ENCODE measurements around the gene TRPM3. TPM values are rescaled to one million over a fixed set of nuclear protein-coding genes. Genes with fewer than 3 reads are reported as not detected.

The TRPM3 gene
- total RNA-seq, 4 donors from 2014 or later, result 5.2 to 8.1 (median 7.3) TPM

DNA sequence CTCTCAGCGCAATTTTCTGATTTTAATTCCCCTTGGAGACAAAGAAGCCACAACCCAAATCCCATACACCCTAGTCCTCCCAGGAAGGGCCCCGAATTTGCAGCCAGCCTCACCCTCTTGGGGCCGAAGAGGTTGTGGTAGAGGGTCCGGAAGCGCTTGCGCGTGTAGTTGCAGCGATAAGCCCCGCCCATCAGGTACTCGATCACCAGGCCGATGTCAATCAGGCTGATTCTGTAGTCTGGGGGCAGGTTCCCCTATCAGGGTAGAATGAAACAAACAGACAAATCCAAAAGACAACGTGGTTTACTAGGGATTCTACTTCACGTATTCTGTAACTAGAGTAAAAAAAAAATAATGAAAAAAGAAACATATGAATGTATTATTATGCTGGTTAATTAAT lies 496.3 kb downstream of the TRPM3 start:
- Histone ChIP-seq H3K27ac (no peak overlapping the region), H3K4me3 (no peak overlapping the region), H3K36me3 (peaks cover 0 to 2% (median 0%) of the 10 kb centered on the region in 3 donors), H3K9me3 (no peaks in the 10 kb centered on the region), H3K4me1 (peaks cover 0 to 7% (median 3%) of the 10 kb centered on the region in 4 donors), H3K27me3 (no peaks in the 10 kb centered on the region)
- WGBS, 2 donors, result 84 to 87% methylated on average over 13 of the region's 13 CpGs
- no peak for DNase-seq (ENCODE audit: low spot score in 2 of 2)
- TF ChIP-seq CTCF (IDR thresholded peaks at IDR 0.05), result no peak
- TF ChIP-seq POLR2A (IDR thresholded peaks at IDR 0.05), result no peak
- no peak for TF ChIP-seq EP300 (IDR thresholded peaks at IDR 0.05)

- peaks cover 0 to 9% (median 0%) of the 10 kb centered on the region in 3 donors for H3K36me3 ChIP-seq
- H3K4me3 ChIP-seq, result no peak overlapping the region
- H3K4me1 ChIP-seq, result peaks cover 0 to 22% (median 13%) of the 10 kb centered on the region in 4 donors
- DNase-seq (ENCODE audit: low spot score in 2 of 2), result no peak
- H3K27me3 ChIP-seq, result no peaks in the 10 kb centered on the region
- H3K9me3 ChIP-seq, result no peaks in the 10 kb centered on the region
- no peak for TF ChIP-seq POLR2A (IDR thresholded peaks at IDR 0.05)
- TF ChIP-seq EP300 (IDR thresholded peaks at IDR 0.05), result no peak
- TF ChIP-seq CTCF (IDR thresholded peaks at IDR 0.05), result no peak
- 83 to 95% methylated on average over 9 to 17 of the region's 17 CpGs for WGBS, 2 donors
- H3K27ac ChIP-seq, result no peak overlapping the region
Observed at GRCh38 chr9:70618784-70619183, 502.6 kb downstream of the TRPM3 start.

DNA sequence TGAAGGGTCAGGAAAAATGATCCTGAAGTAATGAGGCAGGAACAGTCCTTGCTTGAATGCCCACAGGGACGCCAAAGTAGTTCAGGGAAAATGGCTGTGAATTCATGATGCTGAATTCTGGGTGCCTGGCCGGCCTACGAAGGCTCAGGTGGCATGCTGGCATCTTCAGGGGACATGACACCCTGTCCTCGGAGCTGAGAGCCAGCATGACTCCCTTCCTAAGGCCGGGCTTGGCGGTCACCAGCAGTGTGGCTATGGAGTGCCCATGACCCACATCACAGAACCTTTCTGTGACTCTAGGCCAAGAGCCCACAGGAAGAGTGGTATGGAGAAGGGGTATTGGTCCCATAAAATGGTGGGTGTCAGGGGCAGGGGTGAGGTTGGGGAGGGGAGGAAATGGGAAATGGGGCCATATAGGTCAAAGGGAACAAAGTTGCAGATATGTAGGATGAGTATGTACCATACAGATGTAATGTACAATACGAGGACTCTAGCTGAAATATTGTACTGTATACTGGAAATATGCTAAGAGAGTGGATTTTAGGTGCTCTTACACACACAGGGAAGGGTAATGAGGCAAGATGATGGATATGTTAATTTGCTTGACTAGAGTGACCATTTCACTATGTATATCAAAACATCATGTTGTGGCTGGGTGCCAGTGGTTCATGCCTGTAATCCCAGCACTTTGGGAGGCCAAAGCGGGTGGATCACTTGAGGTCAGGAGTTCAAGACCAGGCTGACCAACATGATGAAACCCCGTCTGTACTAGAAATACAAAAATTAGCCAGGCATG lies 504.2 kb downstream of the TRPM3 start:
- DNase-seq (ENCODE audit: low spot score in 2 of 2), result no peak
- H3K4me3 ChIP-seq, result no peak overlapping the region
- TF ChIP-seq POLR2A (IDR thresholded peaks at IDR 0.05) (no peak), EP300 (IDR thresholded peaks at IDR 0.05) (no peak), CTCF (IDR thresholded peaks at IDR 0.05) (no peak)
- WGBS, 2 donors, result 82 to 89% methylated on average over 9 of the region's 9 CpGs
- no peaks in the 10 kb centered on the region for H3K27me3 ChIP-seq
- H3K27ac ChIP-seq, result peak overlapping the region in 2 of 4 donors; percentile 84 to 90
- H3K4me1 ChIP-seq, result peaks cover 0 to 22% (median 13%) of the 10 kb centered on the region in 4 donors
- peaks cover 0 to 9% (median 0%) of the 10 kb centered on the region in 3 donors for H3K36me3 ChIP-seq
- H3K9me3 ChIP-seq, result no peaks in the 10 kb centered on the region

GRCh38 chr9:70616228-70616990 lies 505.0 kb downstream of the TRPM3 start:
- Histone ChIP-seq H3K4me3 (no peak overlapping the region), H3K4me1 (peaks cover 0 to 22% (median 13%) of the 10 kb centered on the region in 4 donors), H3K27ac (peak overlapping the region; percentile 57 to 90 (median 72)), H3K9me3 (no peaks in the 10 kb centered on the region), H3K36me3 (peaks cover 0 to 9% (median 0%) of the 10 kb centered on the region in 3 donors), H3K27me3 (no peaks in the 10 kb centered on the region)
- 61 to 73% methylated on average over 7 of the region's 7 CpGs for WGBS, 2 donors
- TF ChIP-seq POLR2A (IDR thresholded peaks at IDR 0.05), result no peak
- no peak for TF ChIP-seq EP300 (IDR thresholded peaks at IDR 0.05)
- TF ChIP-seq CTCF (IDR thresholded peaks at IDR 0.05), result no peak
- no peak for DNase-seq (ENCODE audit: low spot score in 2 of 2)
